K562 (cell line): Measurements from ENCODE around the gene RBMS1. TPM values are rescaled to one million over a fixed set of nuclear protein-coding genes. Genes with fewer than 3 reads are reported as not detected.

ENCODE experiments used
- ATAC-seq: fragments of 200-7000 bp; cut with Tn5 transposase; 3 replicates; pipeline ENCODE4 v1.9.1; 2020; ENCODE audit warnings: moderate library complexity
- BruUV-seq: library from RNA; stranded (reverse); fragments of 400-500 nt; replicated peaks from 2 replicates; lab custom pipeline; 2021; lab: Mats Ljungman, UMichigan
- CTCF ChIA-PET: fragments of 300-600 bp; formaldehyde crosslinking; extraction: SDS; loops from one replicate; lab custom pipeline; 2021; ENCODE audit warnings: low intra/inter-chr PET ratio; lab: Yijun Ruan, JAX
- POLR2A ChIA-PET: fragments of 300-600, 350-650 bp; sonication (Branson Sonifier 250); formaldehyde crosslinking; extraction: SDS; loops from one replicate; lab custom pipeline; 2021; ENCODE audit warnings: antibody characterized with exemption, inconsistent platforms; lab: Yijun Ruan, JAX
- DNase-seq, 4 experiments: peaks; one replicate each; pipeline versions ENCODE4 v3.0.0 to v3.0.0-alpha.2; 2011 to 2018; ENCODE audit warnings: low spot score in 3 of 4, mixed read lengths in 3 of 4; ENCODE audit errors: extremely low read depth in 1 of 4
- FAIRE-seq: peaks from 2 replicates; lab custom pipeline; 2011; peaks lifted over from hg19 to GRCh38; lab: Jason Lieb, UNC
- H2AFZ ChIP-seq: 2 replicates; pipeline ENCODE4 v1.6.0; 2011; ENCODE audit warnings: low read depth, low read length, control low read depth, inconsistent platforms
- H3K27ac ChIP-seq: fragments of 200-600 bp; 3 replicates; pipeline ENCODE4 v1.8.0; 2011; ENCODE audit warnings: low read depth, mild to moderate bottlenecking, control low read depth, inconsistent platforms, low read length, moderate library complexity, mixed read lengths; ENCODE audit errors: extremely low read depth
- H3K27me3 ChIP-seq, 2 experiments: fragments of 300-600 bp in 1 of 2; 2 replicates in 1 of 2; 3 replicates in 1 of 2; pipeline versions ENCODE4 v1.6.0 to v1.8.0; 2011; ENCODE audit warnings: inconsistent platforms in 2 of 2, low read length in 2 of 2, mild to moderate bottlenecking in 1 of 2, mixed read lengths in 1 of 2, moderate library complexity in 1 of 2; ENCODE audit not compliant: control insufficient read depth in 2 of 2, insufficient read depth in 2 of 2
- H3K36me3 ChIP-seq: fragments of 300-600 bp; 3 replicates; pipeline ENCODE4 v1.8.0; 2011; ENCODE audit warnings: mild to moderate bottlenecking, low read length, inconsistent platforms; ENCODE audit not compliant: control insufficient read depth, insufficient read depth
- H3K4me1 ChIP-seq, 2 experiments: fragments of 200-600 bp in 1 of 2; replicated peaks in 1 of 2; 2 replicates in 1 of 2; 3 replicates in 1 of 2; pipeline versions ENCODE4 v1.5.1 to v1.8.0; 2011; ENCODE audit warnings: inconsistent platforms in 2 of 2, low read length in 2 of 2, mild to moderate bottlenecking in 1 of 2, mixed read lengths in 1 of 2, moderate library complexity in 1 of 2; ENCODE audit not compliant: control insufficient read depth in 2 of 2, insufficient read depth in 2 of 2
- H3K4me2 ChIP-seq: 2 replicates; pipeline ENCODE4 v1.6.1; 2011; ENCODE audit warnings: low read length, control low read depth, inconsistent platforms, mixed read lengths; ENCODE audit not compliant: insufficient read depth
- H3K4me3 ChIP-seq: fragments of 200-600 bp; sonication (generic), shearing (Covaris generic); 2 replicates; pipeline ENCODE4 v1.5.1; 2016; ENCODE audit warnings: control low read depth, inconsistent platforms
- H3K79me2 ChIP-seq: fragments of 200-600 bp; 3 replicates; pipeline ENCODE4 v1.8.0; 2011; ENCODE audit warnings: low read length, inconsistent platforms; ENCODE audit not compliant: control insufficient read depth, insufficient read depth
- H3K9ac ChIP-seq, 2 experiments: 2 replicates each; pipeline versions ENCODE4 v1.6.0 to v1.6.1; 2011; ENCODE audit warnings: low read depth in 2 of 2, low read length in 2 of 2, control low read depth in 1 of 2, inconsistent platforms in 1 of 2, mild to moderate bottlenecking in 1 of 2, mixed read lengths in 1 of 2; ENCODE audit not compliant: insufficient read depth in 1 of 2
- H3K9me1 ChIP-seq: one replicate; pipeline ENCODE4 v1.6.0; 2011; ENCODE audit warnings: inconsistent platforms, mild to moderate bottlenecking, low read length, moderate library complexity; ENCODE audit not compliant: control insufficient read depth, insufficient read depth
- H3K9me3 ChIP-seq: replicated peaks from 2 replicates; pipeline ENCODE4 v1.5.1; 2011; ENCODE audit warnings: low read depth, low read length, inconsistent platforms; ENCODE audit not compliant: control insufficient read depth, insufficient read depth
- H4K20me1 ChIP-seq: replicated peaks from 2 replicates; pipeline ENCODE4 v1.6.1; 2011; ENCODE audit warnings: low read length, inconsistent platforms, mixed read lengths; ENCODE audit not compliant: control insufficient read depth, insufficient read depth
- CBX1 ChIP-seq: sonication (generic); IDR thresholded peaks from 2 replicates; pipeline ENCODE4 v1.6.1; 2016; ENCODE audit warnings: antibody characterized with exemption, low read depth, mild to moderate bottlenecking
- EP300 ChIP-seq: IDR thresholded peaks from 2 replicates; pipeline ENCODE4 v1.6.1; 2012; ENCODE audit warnings: low read length, improper control_type of control experiment
- HMG20B ChIP-seq: fragments of 250-450 bp; sonication (Bioruptor Pico); IDR thresholded peaks from 2 replicates; pipeline ENCODE4 v1.5.0; 2021; ENCODE audit warnings: mild to moderate bottlenecking
- SMARCC2 ChIP-seq: fragments of 450-650 bp; IDR thresholded peaks from 2 replicates; pipeline ENCODE4 v1.6.1; 2017; ENCODE audit warnings: antibody characterized with exemption, moderate library complexity, mild to moderate bottlenecking, low read depth
- ZBTB40 ChIP-seq, 2 experiments: fragments of 450-650 bp in 1 of 2; sonication (generic) in 1 of 2; formaldehyde crosslinking in 1 of 2; IDR thresholded peaks; 2 replicates each; pipeline versions ENCODE4 v1.7.1 to v1.9.0; 2016 to 2022; ENCODE audit warnings: inconsistent platforms in 1 of 2, mild to moderate bottlenecking in 1 of 2, missing genetic modification reagents in 1 of 2
- ZNF239 ChIP-seq: fragments of 250-450 bp; sonication (Bioruptor Pico); IDR thresholded peaks from 2 replicates; pipeline ENCODE4 v1.4.0; 2020; ENCODE audit warnings: mild to moderate bottlenecking
- whole genome bisulfite sequencing: fragments of 100-300 bp; shearing (Covaris generic); methylation state at CpG from one replicate; pipeline ENCODE4 v1.1.6; 2016; ENCODE audit warnings: low coverage, mixed read lengths; ENCODE audit not compliant: insufficient coverage; ENCODE audit errors: missing lambda C conversion rate; 5-methylcytosine and 5-hydroxymethylcytosine counted together
- in situ Hi-C: fragments of 300-500 bp; cut with MboI; formaldehyde crosslinking; loops from 4 replicates; pipeline ENCODE4 v1.15.0; 2018; ENCODE audit warnings: inconsistent platforms, mixed read lengths
- intact Hi-C: fragments of 100-400 bp; cut with micrococcal nuclease; formaldehyde crosslinking; loops from 2 replicates; pipeline ENCODE4 v1.14.2; 2022
- polyA plus RNA-seq, 8 experiments: library from polyadenylated mRNA; depleted of rRNA in 4 of 8; stranded (reverse) in 5 of 8; unstranded in 3 of 8; fragments of >200 nt; fragmentation: Nextera tagmentation in 2 of 8; fragmentation: Illumina TruSeq in 1 of 8; extraction: Ambion mirVana in 2 of 8; extraction: Trizol in 1 of 8; gene quantifications; 2 replicates each; pipeline versions ENCODE4 v1.2.1 to v1.2.3, GENCODE V29; 2011 to 2014; ENCODE audit warnings: inconsistent platforms in 1 of 8, missing spikeins in 1 of 8
- total RNA-seq, 7 experiments: library from RNA; depleted of rRNA in 6 of 7; stranded (reverse); fragments of >200 nt in 6 of 7; fragmentation: Illumina TruSeq in 2 of 7; extraction: Trizol in 2 of 7; gene quantifications; 2 replicates each; pipeline versions ENCODE4 v1.2.1 to v1.2.3, GENCODE V29; 2011 to 2021; ENCODE audit warnings: low replicate concordance in 1 of 7
- TF ChIP-seq, protein P1 (sequence below): fragments of 250-450 bp; sonication (Bioruptor Pico); IDR thresholded peaks from 2 replicates; pipeline ENCODE4 v1.4.0; 2020; ENCODE audit warnings: mild to moderate bottlenecking, moderate library complexity, borderline replicate concordance
- TF ChIP-seq, protein P2 (sequence below): sonication (generic); formaldehyde crosslinking; IDR thresholded peaks from 2 replicates; pipeline ENCODE4 v1.8.1; 2023; ENCODE audit warnings: mild to moderate bottlenecking, missing genetic modification reagents

RBMS1 gene
- total and polyA plus RNA-seq, 9 of the 15 experiments (the other 6 are each of a cell fraction or from before 2014, with no cell fraction given), result 0.04 to 0.31 (median 0.09) TPM; not detected in 6

DNA sequence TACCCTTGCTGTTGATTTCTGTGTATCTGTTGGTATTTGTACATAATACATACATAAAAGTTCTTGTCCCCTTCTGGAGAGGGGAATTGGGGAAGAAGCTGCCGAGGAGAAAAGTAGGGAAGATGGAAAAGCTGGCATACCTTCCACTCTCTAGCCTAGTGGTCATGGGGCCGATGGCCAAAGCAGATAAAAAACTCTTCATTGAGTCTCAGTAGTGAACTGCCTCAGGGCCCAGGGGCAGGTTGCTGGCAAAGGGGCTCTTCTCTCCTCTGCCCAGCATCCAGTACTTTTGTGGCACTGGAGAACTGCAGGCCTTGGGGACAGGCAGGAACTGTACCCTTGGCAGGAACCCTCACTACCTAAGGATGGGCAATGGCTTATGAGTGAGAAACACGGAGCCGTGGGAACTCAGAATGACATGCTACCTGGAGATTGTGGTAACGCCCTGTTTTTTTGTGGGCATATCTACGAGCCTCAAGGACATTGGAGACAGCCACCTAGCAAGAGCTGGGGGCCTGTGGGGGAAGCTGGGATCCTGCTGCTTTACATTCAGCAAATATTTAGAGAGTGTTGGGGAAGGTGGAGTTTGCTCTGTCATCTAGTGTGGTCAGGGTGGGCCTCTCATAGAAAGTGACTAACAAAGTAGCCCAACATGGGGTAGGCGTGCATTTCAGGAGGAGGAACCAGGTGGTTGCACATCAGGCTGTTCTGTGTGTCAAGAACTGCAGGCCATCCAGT, 270.9 kb downstream of the RBMS1 start:
- 3% methylated on average over 7 of the region's 7 CpGs for WGBS
- DNase-seq, result no peak
- Histone ChIP-seq H3K4me2 (no peak overlapping the region), H4K20me1 (no peaks in the 10 kb centered on the region), H3K27me3 (no peaks in the 10 kb centered on the region), H3K27ac (no peak overlapping the region), H3K36me3 (no peaks in the 10 kb centered on the region), H3K9ac (no peak overlapping the region), H2AFZ (no peak overlapping the region), H3K9me3 (no peaks in the 10 kb centered on the region), H3K9me1 (no peaks in the 10 kb centered on the region), H3K4me1 (no peaks in the 10 kb centered on the region), H3K4me3 (no peak overlapping the region), H3K79me2 (no peaks in the 10 kb centered on the region)
- no peak for ATAC-seq
- FAIRE-seq, result no peak
- ChIA-PET POLR2A (interaction anchor here (0.7 kb wide), 1 partner anchor 304 kb away, joined by 3 read pairs; no protein-coding TSS in a partner anchor), CTCF (no interaction called here)
- intact Hi-C loops, result no loop called here
- in situ Hi-C loops, result no loop called here
- BruUV-seq, result no TSS peak
- TF ChIP-seq CBX1, result no peak
- no peak for TF ChIP-seq ZBTB40 (IDR thresholded peaks at IDR 0.05)
- no peak for TF ChIP-seq ZBTB40 (CRISPR knock-in tag; IDR thresholded peaks at IDR 0.05)
- TF ChIP-seq ZNF239 (CRISPR knock-in tag), result no peak
- TF ChIP-seq HMG20B (CRISPR knock-in tag), result no peak
- TF ChIP-seq, protein P1, sequence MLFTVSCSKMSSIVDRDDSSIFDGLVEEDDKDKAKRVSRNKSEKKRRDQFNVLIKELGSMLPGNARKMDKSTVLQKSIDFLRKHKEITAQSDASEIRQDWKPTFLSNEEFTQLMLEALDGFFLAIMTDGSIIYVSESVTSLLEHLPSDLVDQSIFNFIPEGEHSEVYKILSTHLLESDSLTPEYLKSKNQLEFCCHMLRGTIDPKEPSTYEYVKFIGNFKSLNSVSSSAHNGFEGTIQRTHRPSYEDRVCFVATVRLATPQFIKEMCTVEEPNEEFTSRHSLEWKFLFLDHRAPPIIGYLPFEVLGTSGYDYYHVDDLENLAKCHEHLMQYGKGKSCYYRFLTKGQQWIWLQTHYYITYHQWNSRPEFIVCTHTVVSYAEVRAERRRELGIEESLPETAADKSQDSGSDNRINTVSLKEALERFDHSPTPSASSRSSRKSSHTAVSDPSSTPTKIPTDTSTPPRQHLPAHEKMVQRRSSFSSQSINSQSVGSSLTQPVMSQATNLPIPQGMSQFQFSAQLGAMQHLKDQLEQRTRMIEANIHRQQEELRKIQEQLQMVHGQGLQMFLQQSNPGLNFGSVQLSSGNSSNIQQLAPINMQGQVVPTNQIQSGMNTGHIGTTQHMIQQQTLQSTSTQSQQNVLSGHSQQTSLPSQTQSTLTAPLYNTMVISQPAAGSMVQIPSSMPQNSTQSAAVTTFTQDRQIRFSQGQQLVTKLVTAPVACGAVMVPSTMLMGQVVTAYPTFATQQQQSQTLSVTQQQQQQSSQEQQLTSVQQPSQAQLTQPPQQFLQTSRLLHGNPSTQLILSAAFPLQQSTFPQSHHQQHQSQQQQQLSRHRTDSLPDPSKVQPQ, result no peak
- TF ChIP-seq, protein P2, sequence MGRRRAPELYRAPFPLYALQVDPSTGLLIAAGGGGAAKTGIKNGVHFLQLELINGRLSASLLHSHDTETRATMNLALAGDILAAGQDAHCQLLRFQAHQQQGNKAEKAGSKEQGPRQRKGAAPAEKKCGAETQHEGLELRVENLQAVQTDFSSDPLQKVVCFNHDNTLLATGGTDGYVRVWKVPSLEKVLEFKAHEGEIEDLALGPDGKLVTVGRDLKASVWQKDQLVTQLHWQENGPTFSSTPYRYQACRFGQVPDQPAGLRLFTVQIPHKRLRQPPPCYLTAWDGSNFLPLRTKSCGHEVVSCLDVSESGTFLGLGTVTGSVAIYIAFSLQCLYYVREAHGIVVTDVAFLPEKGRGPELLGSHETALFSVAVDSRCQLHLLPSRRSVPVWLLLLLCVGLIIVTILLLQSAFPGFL (CRISPR knock-in tag), result no peak
- no peak for TF ChIP-seq EP300
- TF ChIP-seq SMARCC2, result no peak
